GM23338 (cell line): ENCODE results near the gene CHN1.

Experiments
- CREB1 ChIP-seq: fragments of 250-450 bp; sonication (Bioruptor Pico); IDR thresholded peaks from 2 replicates; pipeline ENCODE4 v1.5.0; 2020; ENCODE audit warnings: low read depth, mild to moderate bottlenecking, moderate library complexity
- ETS1 ChIP-seq: IDR thresholded peaks from 2 replicates; pipeline ENCODE4 v1.6.1; 2016; ENCODE audit warnings: antibody characterized with exemption
- EZH2 ChIP-seq: fragments of 200-600 bp; sonication (generic); IDR thresholded peaks from one replicate; pipeline ENCODE4 v1.8.0; 2017; ENCODE audit warnings: antibody characterized with exemption, mild to moderate bottlenecking, low read depth; ENCODE audit not compliant: unreplicated experiment
- EZH2phosphoT487 ChIP-seq: fragments of 200-600 bp; sonication (generic); IDR thresholded peaks from one replicate; pipeline ENCODE4 v1.8.1; 2018; ENCODE audit warnings: antibody characterized with exemption; ENCODE audit not compliant: unreplicated experiment
- JUNB ChIP-seq: IDR thresholded peaks from one replicate; pipeline ENCODE4 v1.6.1; 2016; ENCODE audit warnings: antibody characterized with exemption; ENCODE audit not compliant: unreplicated experiment
- POLR2AphosphoS5 ChIP-seq: IDR thresholded peaks from 2 replicates; pipeline ENCODE4 v1.6.1; 2016; ENCODE audit warnings: antibody characterized with exemption, low read depth
- REST ChIP-seq: IDR thresholded peaks from one replicate; pipeline ENCODE4 v1.6.1; 2018; ENCODE audit warnings: antibody characterized with exemption; ENCODE audit not compliant: unreplicated experiment
- TF ChIP-seq, protein P1 (sequence below), 2 experiments: fragments of 200-600 bp in 1 of 2; sonication (generic) in 1 of 2; conservative IDR thresholded peaks; 2 replicates each; pipeline versions ENCODE4 v1.5.1 to v1.6.1; 2016 to 2017; ENCODE audit warnings: antibody characterized with exemption in 2 of 2, low read depth in 2 of 2, mild to moderate bottlenecking in 2 of 2, moderate library complexity in 1 of 2

GRCh38 chr2:174877301-174877700 is 127.9 kb downstream of the CHN1 start:
- TF ChIP-seq, protein P1, sequence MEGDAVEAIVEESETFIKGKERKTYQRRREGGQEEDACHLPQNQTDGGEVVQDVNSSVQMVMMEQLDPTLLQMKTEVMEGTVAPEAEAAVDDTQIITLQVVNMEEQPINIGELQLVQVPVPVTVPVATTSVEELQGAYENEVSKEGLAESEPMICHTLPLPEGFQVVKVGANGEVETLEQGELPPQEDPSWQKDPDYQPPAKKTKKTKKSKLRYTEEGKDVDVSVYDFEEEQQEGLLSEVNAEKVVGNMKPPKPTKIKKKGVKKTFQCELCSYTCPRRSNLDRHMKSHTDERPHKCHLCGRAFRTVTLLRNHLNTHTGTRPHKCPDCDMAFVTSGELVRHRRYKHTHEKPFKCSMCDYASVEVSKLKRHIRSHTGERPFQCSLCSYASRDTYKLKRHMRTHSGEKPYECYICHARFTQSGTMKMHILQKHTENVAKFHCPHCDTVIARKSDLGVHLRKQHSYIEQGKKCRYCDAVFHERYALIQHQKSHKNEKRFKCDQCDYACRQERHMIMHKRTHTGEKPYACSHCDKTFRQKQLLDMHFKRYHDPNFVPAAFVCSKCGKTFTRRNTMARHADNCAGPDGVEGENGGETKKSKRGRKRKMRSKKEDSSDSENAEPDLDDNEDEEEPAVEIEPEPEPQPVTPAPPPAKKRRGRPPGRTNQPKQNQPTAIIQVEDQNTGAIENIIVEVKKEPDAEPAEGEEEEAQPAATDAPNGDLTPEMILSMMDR (conservative IDR thresholded peaks at IDR 0.05; ENCODE audit: low read depth in 2 of 2), result no peak
- TF ChIP-seq CREB1 (CRISPR knock-in tag) (no peak), EZH2 (no peak), POLR2AphosphoS5 (no peak), EZH2phosphoT487 (no peak), REST (no peak), JUNB (no peak), ETS1 (no peak)
